ENCODE data around the gene ICE2.

DNA sequence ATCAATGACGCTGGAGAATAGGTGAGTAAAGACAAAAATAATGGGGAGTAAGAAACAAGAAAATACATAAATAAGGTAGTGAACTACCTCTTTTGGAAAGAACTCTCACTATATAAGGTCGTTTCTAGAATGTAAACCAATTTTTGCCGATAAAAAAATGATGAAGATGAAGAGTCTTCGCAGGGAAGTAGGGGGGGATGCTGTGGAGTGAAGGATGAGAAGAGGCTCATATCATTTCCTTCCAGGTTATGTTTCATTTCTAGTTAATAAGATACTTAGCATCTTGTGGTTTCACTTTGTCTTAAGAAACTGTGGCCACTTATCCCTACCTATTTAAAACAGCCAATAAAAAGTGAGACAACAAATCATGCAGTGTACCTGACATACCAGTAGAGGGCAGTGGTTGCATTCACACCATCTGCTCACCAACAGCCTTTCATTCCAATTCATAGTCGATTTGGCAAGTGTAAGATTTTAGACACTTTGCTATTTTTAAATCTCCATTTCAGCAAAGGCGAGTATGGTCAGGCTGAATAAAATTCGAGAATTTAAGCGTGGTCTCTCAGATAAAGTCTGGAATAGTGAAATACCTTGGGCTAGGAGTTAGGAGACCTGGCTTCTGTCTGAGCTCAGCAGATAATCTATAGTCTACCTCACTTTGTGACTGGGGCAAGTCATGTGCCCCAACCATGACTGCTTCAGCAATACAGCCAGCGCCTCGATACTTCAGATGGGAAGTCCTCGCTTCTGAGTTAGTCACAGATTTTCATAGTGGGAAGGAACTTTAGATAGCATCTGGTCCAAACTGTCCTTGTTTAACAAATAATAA is 28.9 kb upstream of the ICE2 start:
- TF ChIP-seq, protein P1, sequence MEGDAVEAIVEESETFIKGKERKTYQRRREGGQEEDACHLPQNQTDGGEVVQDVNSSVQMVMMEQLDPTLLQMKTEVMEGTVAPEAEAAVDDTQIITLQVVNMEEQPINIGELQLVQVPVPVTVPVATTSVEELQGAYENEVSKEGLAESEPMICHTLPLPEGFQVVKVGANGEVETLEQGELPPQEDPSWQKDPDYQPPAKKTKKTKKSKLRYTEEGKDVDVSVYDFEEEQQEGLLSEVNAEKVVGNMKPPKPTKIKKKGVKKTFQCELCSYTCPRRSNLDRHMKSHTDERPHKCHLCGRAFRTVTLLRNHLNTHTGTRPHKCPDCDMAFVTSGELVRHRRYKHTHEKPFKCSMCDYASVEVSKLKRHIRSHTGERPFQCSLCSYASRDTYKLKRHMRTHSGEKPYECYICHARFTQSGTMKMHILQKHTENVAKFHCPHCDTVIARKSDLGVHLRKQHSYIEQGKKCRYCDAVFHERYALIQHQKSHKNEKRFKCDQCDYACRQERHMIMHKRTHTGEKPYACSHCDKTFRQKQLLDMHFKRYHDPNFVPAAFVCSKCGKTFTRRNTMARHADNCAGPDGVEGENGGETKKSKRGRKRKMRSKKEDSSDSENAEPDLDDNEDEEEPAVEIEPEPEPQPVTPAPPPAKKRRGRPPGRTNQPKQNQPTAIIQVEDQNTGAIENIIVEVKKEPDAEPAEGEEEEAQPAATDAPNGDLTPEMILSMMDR (conservative IDR thresholded peaks at IDR 0.05; ENCODE audit: low read depth, low read length): peak; percentile 94
- no peak for TF ChIP-seq EZH2 (IDR thresholded peaks at IDR 0.05; ENCODE audit: borderline replicate concordance, low read depth, low read length, poor library complexity, severe bottlenecking)
